Testis (tissue), 3 donors: ENCODE data around the gene COMMD2. TPM values are rescaled to one million over a fixed set of nuclear protein-coding genes. Genes with fewer than 3 reads are reported as not detected.

Experiments used
- DNase-seq: peaks from one replicate; pipeline ENCODE4 v3.0.0-alpha.2; 2019
- H3K27ac ChIP-seq, 2 donors: fragments of 200-600 bp; sonication (generic); one replicate each; pipeline ENCODE4 v1.5.1; 2019
- H3K27me3 ChIP-seq: fragments of 200-600 bp; sonication (generic); one replicate; pipeline ENCODE4 v1.5.1; 2019
- H3K36me3 ChIP-seq: fragments of 200-600 bp; sonication (generic); one replicate; pipeline ENCODE4 v1.5.1; 2017; ENCODE audit warnings: low read depth; ENCODE audit errors: missing control alignments
- H3K4me1 ChIP-seq: fragments of 200-600 bp; sonication (generic); one replicate; pipeline ENCODE4 v1.5.1; 2019
- H3K4me3 ChIP-seq, 2 donors: fragments of 200-600 bp; sonication (generic); one replicate each; pipeline ENCODE4 v1.5.1; 2017 to 2019
- H3K9me3 ChIP-seq: fragments of 200-600 bp; sonication (generic); one replicate; pipeline ENCODE4 v1.5.1; 2017
- POLR2A ChIP-seq: fragments of 450-650 bp; IDR thresholded peaks from one replicate; pipeline ENCODE4 v1.6.1; 2017; ENCODE audit warnings: antibody characterized with exemption, mild to moderate bottlenecking, moderate library complexity
- WGBS, 2 donors: methylation state at CpG; one replicate each; pipeline ENCODE4 v1.1.5; 2018; 5-methylcytosine and 5-hydroxymethylcytosine counted together
- intact Hi-C: fragments of 100-400 bp; cut with DNase I; formaldehyde crosslinking; loops from one replicate; pipeline ENCODE4 v1.15.1; 2023; ENCODE audit warnings: low total_unique reads
- polyA plus RNA-seq: library from polyadenylated mRNA; stranded (reverse); fragments of 350-450 nt; fragmentation: Illumina TruSeq; extraction: RNeasy Lipid Tissue Mini Kit (QIAGEN cat#74804); gene quantifications from one replicate; pipeline ENCODE4 v1.2.3, GENCODE V29; 2014; ENCODE audit warnings: low read depth, low replicate concordance; ENCODE audit not compliant: insufficient read depth
- total RNA-seq, 2 donors: library from RNA; depleted of rRNA; stranded (reverse); fragments of >200 nt; gene quantifications; one replicate each; pipeline ENCODE4 v1.2.3, GENCODE V29; 2016
- TF ChIP-seq, protein P1 (sequence below), 3 experiments: fragments of 450-650 bp in 2 of 3; fragments of 200-600 bp in 1 of 3; sonication (generic) in 1 of 3; IDR thresholded peaks; one replicate each; pipeline ENCODE4 v1.5.1; 2016 to 2019; ENCODE audit warnings: antibody characterized with exemption in 3 of 3, mild to moderate bottlenecking in 2 of 3, moderate library complexity in 1 of 3

The COMMD2 gene
- total and polyA plus RNA-seq, 3 donors from 2014 or later, result 19.9 to 27.7 (median 21.8) TPM

- Histone ChIP-seq H3K36me3 (no peaks in the 10 kb centered on the region), H3K27me3 (no peaks in the 10 kb centered on the region), H3K9me3 (no peaks in the 10 kb centered on the region), H3K27ac (no peak overlapping the region), H3K4me3 (no peak overlapping the region), H3K4me1 (no peaks in the 10 kb centered on the region)
- no peak for DNase-seq
- WGBS, 2 donors, result 84 to 92% methylated on average over 3 of the region's 3 CpGs
- TF ChIP-seq, protein P1, sequence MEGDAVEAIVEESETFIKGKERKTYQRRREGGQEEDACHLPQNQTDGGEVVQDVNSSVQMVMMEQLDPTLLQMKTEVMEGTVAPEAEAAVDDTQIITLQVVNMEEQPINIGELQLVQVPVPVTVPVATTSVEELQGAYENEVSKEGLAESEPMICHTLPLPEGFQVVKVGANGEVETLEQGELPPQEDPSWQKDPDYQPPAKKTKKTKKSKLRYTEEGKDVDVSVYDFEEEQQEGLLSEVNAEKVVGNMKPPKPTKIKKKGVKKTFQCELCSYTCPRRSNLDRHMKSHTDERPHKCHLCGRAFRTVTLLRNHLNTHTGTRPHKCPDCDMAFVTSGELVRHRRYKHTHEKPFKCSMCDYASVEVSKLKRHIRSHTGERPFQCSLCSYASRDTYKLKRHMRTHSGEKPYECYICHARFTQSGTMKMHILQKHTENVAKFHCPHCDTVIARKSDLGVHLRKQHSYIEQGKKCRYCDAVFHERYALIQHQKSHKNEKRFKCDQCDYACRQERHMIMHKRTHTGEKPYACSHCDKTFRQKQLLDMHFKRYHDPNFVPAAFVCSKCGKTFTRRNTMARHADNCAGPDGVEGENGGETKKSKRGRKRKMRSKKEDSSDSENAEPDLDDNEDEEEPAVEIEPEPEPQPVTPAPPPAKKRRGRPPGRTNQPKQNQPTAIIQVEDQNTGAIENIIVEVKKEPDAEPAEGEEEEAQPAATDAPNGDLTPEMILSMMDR (IDR thresholded peaks at IDR 0.05), result no peak
- no peak for TF ChIP-seq POLR2A
- intact Hi-C loops, result no loop called here
Observed at GRCh38 chr3:149732234-149732633, 20.1 kb downstream of the COMMD2 start.

- DNase-seq, result no peak
- WGBS, 2 donors, result 91% methylated on average over 2 of the region's 2 CpGs
- Histone ChIP-seq H3K4me1 (no peaks in the 10 kb centered on the region), H3K27me3 (no peaks in the 10 kb centered on the region), H3K9me3 (no peaks in the 10 kb centered on the region), H3K36me3 (no peaks in the 10 kb centered on the region), H3K4me3 (no peak overlapping the region), H3K27ac (no peak overlapping the region)
- intact Hi-C loops, result no loop called here
- TF ChIP-seq POLR2A, result no peak
- TF ChIP-seq, protein P1 (IDR thresholded peaks at IDR 0.05), result no peak
Observed at GRCh38 chr3:149727656-149728055, 24.6 kb downstream of the COMMD2 start.

DNA sequence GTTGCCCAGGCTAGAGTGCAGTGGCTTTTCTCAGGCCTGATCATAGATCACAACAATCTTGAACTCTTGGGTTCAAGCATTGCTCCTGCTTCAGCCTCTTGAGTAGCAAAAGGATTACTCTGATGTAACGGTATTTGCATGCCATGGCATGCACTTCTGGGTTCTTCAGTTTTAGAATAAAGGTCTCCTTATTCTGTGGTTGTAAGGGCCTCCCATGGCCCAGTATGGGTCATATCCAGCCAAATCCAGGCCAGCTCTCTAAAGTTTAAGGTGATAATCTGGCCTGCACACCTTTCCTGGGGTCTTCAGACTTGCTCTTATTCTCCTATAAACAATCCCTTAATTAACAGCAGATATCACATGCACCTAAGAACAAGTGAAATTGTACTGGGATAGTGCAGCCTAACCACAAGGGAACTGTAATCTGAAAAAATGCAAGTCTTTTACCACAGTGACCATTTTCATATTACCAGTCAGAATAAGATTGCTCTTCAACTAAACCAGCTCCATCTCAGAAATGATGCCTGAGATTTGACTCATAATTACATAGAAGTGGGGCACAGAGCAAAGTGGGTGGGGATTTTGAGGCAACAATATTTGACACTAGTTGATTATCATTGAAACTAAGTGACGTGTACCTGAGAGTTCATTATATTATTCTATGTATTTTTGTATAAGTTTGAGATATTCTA, 25.4 kb downstream of the COMMD2 start:
- Histone ChIP-seq H3K9me3 (no peaks in the 10 kb centered on the region), H3K4me1 (no peaks in the 10 kb centered on the region), H3K27me3 (no peaks in the 10 kb centered on the region), H3K4me3 (no peak overlapping the region), H3K36me3 (no peaks in the 10 kb centered on the region), H3K27ac (no peak overlapping the region)
- WGBS, 2 donors, result 94 to 96% methylated on average over 2 of the region's 2 CpGs
- intact Hi-C loops, result no loop called here
- TF ChIP-seq, protein P1 (IDR thresholded peaks at IDR 0.05), result no peak
- no peak for TF ChIP-seq POLR2A
- DNase-seq, result no peak

- Histone ChIP-seq H3K9me3 (no peaks in the 10 kb centered on the region), H3K27ac (no peak overlapping the region), H3K4me1 (no peaks in the 10 kb centered on the region), H3K4me3 (no peak overlapping the region), H3K36me3 (no peaks in the 10 kb centered on the region), H3K27me3 (no peaks in the 10 kb centered on the region)
- no peak for DNase-seq
- TF ChIP-seq, protein P1 (IDR thresholded peaks at IDR 0.05), result no peak
- no peak for TF ChIP-seq POLR2A
- intact Hi-C loops, result no loop called here
Observed at GRCh38 chr3:149723781-149724180, 28.5 kb downstream of the COMMD2 start.

GRCh38 chr3:149720918-149721317, 31.4 kb downstream of the COMMD2 start:
- Histone ChIP-seq H3K4me3 (no peak overlapping the region), H3K4me1 (peaks cover 6% of the 10 kb centered on the region), H3K36me3 (no peaks in the 10 kb centered on the region), H3K27ac (no peak overlapping the region), H3K9me3 (no peaks in the 10 kb centered on the region), H3K27me3 (no peaks in the 10 kb centered on the region)
- TF ChIP-seq POLR2A, result no peak
- DNase-seq, result no peak
- intact Hi-C loops, result no loop called here
- 92 to 100% methylated on average over 2 of the region's 2 CpGs for WGBS, 2 donors
